GM18867 (cell line): Measurements from ENCODE around the gene PPP1R15B.

Source experiments
- ATAC-seq: cut with Tn5 transposase; IDR thresholded peaks from one replicate; pipeline ENCODE4 v1.9.1; 2021; ENCODE audit warnings: mild to moderate bottlenecking, moderate library complexity; ENCODE audit not compliant: unreplicated experiment

Gene PPP1R15B

DNA sequence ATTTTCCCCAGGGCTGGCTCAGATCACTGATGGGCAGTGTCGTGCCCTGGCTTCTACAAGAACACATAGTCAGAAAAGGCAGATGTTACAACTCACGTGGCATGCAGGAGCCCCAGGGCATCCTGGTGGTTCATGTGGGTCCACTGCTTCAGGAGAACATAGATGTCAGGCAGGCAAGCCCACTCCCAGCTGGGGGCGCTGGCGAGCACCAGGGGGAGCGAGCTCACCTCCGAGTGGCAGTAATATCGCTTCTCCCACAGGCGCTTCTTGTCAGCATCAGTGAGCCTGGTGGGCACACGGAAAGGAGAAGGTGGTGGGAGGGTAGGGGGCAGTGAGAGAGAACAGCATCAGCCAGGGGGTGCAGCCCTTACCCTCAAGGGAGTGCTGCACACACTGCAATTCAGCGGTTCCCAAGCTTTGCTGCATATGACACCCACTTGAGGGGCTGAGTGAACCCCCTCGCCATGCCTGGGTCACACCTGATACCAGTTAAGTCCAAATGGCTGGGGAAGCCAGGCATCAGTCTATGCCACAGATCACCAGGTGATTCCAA lies 34.3 kb upstream of the PPP1R15B start:
- no peak for ATAC-seq

DNA sequence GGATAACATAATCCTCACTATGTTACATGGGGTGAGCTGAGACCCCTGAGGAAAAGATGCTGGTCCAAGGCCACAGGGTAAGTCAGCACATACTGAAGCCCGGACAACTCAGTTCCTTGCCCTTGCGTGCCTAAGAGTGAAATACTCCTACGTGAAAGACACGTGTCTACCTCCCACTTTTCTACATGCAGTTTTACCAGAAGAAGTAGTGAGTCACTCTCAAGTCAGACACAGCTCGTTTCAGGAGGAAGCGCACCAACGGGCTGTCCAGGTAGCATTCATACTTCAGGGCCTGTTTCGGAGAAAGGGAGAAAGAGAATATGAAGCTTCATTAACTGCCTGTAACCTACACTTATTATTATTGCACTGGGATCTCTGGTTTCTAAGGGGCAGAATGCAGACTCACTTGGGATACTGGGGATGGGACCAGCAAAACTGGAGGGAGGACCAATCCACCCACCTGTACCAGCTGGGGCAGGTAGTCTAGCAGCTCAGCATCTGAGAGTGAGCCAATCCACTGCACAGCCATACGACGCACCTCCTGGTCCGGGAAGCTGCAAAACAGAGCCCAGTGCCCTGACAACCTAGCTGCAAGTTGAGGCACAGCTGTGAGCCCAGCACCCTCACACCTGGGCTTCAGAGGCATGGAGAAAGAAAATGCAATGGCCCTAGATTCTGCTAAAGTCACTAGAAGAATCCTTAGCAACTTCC lies 32.4 kb upstream of the PPP1R15B start:
- ATAC-seq = no peak

DNA sequence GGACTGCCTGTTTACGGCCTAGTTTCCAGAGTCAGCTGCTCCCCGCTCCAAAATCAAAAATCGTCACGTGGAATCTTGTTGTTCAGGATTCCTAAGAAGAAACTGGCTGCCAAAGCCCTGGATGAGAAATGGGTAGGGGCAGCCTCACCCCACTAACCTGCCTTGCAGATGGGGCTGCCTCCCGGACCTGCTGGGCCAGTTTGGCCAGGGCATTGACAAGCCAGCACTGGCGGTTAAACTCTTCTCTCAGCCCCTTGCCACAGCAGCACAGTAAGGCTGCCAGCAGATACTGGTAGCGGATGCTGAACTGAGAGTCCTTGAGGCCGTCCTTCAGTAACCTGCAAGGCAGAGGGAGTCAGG lies 31.6 kb upstream of the PPP1R15B start:
- no peak for ATAC-seq

DNA sequence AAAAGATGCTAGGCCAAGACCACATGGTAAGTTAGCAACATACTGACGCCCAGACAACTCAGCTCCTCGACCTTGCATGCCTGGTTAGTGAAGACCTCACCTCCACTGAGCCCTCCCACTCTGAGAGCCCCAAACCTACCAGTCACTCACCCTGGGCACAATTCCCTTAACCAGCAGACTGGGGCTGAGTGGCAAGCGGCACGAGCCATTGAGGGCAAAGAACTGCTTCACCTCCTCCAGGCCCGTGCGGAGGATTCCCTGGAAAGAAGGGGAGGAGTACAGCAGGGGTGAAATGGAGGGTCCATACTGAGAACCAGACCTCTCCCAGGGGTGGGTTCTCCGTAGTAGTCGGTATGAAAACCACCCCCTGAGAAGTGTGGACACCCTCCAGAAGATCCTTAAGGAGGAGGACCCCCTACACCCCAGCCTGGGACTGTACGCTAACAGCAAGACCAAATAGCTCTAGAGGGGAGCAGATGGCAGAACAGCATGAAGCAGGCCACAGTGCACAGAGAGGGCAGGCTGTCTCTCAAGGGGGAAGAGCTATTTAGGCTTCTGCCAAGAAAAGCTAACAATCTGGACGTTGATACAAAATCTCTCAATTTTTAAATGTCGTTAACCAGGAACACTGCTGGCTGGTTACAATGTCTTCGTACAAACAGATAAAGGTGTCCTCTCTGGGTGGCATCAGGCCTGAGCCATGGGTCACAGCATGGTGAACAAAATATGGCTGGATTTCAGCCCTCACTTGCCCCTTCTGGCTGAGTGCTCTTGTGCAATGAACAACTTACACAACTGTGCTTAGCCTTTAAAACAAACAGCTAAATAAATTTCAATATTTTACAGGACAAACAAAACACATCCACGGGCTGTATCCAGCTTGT lies 31.0 kb upstream of the PPP1R15B start:
- no peak for ATAC-seq

DNA sequence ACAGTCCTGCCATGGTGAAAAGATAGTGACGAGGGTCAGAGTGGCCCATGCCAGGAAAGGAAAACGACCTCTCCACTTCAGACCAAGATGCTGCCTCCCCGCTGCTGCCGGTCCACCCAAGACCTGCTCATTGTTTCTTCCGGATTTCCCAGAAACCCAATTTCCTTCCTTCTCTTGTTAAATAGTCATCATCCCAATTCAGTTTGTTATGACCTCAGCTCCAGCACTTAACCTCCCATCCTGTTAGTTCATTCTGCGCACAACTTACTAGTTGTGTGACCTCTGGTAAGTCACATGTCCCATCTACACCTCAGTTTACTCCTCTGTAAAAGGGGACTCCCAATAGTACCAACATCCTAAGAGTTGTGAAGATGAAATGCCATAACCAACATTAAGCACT lies 29.9 kb upstream of the PPP1R15B start:
- ATAC-seq = no peak

DNA sequence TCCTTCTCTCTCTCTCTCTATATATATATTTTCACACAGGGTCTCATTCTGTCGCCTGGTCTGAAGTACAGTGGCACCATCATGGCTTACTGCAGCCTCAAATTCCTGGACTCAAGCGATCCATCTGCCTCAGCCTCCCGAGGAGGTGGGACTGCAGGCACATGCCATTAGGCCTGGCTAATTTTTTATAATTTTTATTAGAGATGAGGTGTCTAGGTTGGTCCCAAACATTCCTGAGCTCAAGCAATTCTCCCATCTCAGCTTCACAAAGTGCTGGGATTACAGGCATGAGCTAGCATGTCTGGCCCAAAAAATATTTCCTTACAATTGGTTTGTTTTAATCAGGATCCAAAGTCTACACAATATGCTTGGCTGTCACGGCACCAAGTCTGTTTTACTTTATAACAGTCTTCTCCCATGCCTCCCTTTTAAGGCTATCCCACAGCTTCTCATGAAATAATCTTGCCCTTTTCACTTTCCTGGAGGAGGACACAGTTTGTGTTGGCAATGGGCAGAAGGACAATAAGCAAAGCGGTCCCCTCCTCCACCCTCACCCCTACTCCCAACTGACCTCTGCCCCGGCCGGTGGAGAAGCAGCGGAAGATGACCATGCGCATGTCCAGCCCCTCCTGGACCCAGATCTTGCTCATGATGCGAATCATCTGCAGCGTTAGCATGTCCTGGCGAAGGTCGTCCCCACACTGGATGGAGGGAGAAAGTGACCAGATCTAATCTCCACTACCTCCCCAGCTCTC lies 28.2 kb upstream of the PPP1R15B start:
- no peak for ATAC-seq

DNA sequence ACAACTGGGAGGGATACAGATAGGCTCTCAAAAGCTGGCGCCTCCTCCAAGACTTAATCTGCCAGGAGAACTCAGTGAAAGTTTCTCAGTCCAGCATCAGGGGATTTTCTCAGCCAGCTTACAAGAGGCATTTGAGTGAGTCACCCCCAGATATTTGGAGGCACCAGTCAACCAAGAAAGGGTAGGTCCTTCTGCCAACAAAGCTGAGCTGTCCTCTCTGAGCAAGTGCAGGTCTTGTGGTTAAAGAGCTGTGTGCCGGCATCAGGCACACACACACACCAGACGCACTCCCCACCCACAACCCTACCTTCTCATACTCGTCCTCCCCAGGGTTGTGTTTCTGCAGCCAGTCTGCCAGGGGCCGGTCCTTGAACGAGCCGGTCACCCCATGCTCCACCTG lies 27.0 kb upstream of the PPP1R15B start:
- no peak for ATAC-seq

DNA sequence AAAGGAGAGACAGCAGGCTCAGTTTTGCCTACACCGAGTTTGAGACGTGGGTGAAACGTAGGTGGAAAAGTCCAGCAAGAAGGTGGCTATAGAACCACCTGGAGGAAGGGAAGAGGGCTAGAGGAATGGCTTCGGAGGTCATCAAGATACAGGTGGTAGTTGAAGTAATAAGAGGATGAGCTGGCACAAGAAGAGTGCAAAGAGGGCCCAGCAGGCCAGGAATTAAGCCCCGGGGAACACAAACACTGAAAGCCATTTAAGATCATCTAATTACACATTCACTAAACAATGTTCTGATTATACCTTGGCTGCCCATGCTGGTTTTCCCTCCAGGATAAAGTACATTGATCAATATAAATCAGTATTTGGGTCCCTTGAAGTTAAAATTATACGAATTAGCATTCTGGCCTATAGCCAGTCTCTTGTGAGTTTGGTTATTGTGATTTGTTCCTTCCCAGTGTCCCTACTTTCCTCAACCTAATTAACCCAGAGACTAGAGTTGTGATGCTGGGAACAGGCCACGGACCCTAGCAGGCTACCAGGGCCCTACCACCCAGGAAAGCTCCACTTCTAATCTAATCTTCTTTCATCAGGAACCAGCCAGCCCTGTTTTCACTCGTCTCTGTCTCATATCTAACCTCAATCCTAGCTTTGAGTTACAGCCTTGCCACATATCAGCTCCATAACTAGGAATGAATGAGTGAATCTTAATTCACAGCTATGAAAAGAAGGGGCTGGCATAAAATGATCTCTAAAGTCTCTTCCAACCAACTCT lies 26.4 kb upstream of the PPP1R15B start:
- no peak for ATAC-seq

DNA sequence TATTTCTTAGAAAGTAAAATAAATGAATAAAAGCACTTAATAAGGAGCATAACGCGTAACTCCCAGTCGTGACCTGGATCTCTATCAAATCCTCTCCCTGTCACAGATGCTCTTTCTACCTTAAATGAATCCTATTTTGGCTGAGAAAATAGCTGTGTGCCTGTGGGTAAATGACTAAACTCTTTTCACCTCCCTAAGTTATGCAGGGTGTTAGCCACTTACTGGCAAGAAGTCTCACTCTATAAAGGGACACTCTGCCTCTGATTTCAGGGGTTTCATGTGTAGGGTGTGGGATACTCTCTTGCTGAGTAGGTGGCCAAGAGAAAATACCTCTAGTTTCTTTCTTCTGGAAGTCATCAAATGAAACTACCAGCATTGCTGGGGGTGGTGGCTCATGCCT lies 24.3 kb upstream of the PPP1R15B start:
- ATAC-seq = no peak

DNA sequence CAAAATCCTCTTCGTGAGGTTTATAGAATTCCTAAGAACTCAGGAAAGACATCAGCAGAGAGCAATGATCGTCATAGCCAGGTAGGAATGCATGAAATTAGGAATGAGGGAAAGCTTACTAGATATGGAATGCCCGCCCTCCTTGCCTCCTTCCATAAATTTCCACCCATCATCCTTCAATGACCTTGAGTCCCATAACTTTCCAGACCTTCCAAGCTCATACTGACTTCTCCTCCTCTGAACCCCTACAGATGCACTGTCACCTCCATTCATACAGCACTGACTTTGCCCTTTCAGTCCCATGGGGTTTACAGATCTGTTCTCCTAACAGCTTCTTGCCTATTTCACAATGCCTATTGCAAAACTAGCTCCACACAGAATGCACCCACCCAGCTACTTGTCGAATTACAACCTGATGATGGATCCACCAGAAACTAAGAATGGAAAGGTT lies 23.8 kb upstream of the PPP1R15B start:
- ATAC-seq = no peak

DNA sequence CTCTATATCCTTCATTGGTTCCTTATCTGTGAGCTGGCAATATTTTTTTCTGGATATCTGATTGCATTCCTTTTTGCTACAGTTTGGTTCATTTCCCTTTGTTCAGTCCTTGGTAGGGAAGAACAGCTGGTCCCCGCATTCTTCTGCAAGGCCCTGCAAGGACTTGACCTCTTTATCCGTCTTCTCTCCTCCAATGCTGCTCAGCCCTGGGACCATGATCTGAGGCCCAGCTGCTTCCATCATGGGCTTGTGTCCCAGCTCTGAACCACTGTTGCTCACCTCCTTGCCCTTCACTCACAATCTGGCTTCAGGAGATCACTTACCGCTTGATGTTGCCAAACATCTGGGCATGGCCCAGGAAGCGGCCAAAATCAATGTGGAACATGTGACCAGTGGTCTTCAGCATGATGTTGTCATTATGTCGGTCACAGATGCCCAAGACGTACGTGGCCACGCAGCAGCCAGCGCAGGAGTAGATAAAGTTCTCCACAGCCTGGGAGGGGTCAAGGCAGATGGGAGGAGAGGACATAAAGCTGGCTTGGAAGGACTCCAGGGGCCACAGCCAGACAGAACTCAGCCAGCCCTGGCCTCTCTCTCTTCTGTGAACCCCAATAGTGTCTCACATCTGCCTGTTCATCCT lies 22.6 kb upstream of the PPP1R15B start:
- no peak for ATAC-seq

DNA sequence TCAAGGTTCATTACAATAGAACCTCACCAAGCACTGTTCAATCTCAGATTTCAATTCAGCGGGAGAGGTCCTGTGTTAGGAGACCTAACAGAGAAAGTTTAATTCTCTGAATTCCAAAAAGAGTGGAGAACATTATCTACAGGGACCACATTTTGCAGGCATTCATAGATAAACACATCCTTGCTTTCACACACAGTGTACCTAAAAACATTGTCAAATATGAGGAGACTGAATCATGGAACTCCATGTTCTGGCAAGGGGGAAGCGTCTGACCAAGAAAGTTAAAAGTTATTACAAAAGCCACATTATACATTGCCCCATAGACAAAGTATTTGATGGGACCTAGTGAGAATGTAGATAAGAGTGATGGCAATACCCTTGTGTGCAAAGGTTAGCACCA lies 21.1 kb upstream of the PPP1R15B start:
- no peak for ATAC-seq

DNA sequence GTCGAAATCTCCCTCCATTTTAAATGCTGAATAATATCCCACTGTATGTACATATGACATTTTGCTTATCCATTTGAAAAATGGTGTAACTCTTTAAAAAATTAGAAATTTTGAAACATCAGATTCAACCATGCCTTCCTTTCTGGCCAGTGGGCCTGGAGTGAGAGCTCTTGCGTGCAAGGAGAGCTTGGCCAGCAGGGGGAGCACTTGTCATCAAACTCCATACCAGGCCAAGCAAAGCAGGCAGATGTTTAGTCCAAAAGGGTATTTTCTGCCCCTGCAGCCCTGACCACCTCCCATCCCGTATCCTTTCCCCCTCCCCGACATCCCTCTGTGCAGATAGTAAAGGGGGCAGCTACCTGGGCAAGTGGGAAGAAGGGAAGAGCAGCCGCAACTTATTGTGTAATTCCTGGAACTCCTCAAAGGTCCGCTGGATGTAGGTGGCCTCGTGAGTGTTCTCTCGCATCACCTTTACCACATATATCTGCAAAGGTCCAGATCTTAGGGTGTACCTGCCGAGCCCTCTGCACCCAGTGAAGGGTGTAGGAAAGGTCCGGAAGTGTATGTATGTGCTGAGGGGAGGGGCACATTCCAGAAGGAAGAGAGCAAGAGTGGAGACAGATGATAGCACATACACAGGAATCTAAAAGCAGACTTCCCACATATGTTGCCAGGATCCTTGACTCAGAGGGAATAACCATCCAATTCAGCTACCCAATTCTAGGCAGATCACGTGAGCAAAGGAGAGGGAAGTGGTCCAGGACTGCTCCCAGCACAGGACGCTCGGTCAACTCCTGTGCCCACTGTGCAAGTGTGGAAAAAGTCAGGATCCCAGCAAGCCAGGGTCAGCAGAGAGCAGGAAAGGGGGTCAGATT lies 19.9 kb upstream of the PPP1R15B start:
- no peak for ATAC-seq

DNA sequence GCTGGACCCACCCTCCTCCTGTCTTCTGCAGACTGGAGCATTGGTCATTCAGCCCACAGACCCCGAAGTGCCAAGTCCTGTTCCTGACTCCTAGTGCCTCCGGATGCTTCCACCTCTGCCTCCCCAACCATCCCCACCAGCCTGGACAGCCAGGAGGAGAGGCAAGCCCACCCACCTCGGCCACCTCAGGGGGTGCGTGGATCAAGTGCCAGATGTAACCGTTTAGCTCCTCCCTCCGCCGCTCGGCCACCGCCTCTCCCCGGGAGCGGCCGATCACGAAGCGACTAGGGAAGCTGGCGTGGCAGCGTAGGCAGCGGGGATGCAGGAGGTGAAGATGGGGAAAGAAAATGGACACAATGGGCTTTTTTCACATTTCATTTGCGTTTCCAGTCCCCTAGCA lies 18.1 kb upstream of the PPP1R15B start:
- no peak for ATAC-seq

DNA sequence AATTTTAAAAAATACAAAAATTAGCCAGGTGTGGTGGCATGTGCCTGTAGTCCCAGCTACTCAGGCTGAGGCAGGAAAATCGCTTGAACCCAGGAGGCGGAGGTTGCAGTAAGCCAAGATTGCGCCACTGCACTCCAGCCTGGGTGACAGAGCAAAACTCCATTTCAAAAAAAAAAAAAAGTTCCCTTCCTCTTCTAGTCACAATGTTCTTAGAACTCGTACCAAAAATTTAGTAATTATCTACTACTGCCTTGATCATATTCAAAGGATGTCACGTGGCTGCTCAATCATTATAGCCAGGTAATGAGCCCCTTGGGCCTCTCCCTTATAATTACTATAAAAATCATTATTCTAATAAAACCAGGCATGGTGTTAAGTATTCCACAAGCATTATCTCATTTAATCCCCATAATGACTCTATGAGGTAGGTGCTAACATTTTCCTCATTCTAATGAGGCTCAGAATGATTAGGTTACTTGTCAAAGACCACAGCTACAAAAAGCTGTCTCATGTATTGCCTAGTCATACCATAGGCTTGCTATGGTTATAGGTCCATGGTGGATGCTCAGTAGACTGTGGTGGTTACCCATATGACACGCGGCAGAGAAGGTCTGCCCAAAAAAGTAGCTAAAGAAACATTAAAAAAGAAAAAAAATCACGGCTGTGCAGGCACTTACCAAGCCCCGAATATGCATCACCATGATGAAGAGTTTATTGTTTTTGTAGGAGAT lies 15.5 kb upstream of the PPP1R15B start:
- no peak for ATAC-seq

DNA sequence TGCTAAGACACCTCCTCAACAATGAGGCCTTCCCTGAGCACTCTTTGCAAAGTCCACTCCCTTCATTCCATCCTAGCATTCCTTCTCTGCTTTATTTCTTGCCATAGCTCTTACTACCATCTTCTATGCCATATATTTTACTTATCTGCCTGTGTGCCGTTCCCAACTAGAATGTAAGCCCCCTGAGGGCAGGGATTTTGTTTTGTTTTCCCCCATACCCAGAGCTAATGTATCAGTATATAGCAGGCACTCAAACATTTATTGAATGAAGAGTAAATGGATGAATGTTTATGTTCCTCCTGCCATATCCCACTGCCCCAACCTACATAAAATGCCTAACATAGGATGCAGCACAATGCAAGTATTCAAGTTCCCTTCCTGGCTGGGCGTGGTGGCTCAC lies 14.9 kb upstream of the PPP1R15B start:
- ATAC-seq = no peak

DNA sequence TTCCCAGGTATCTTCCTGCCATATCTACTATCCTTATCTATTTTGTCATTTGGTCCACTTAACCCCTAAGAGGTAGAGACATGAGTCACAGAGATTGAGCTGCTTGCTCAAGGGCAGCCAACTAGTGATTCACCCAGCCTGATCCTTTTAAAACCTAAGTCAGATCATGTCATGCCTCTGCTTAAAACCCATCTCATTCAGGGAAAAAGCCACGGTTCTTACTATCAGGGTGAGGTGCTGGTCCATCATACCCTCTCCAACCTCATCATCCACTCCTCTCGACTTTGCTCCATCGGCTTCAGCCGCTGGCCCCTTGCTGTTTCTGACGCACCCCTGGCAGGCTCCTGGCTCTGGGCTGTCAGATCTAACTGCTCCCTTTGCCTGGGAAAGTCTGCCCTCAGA lies 14.4 kb upstream of the PPP1R15B start:
- ATAC-seq = no peak

DNA sequence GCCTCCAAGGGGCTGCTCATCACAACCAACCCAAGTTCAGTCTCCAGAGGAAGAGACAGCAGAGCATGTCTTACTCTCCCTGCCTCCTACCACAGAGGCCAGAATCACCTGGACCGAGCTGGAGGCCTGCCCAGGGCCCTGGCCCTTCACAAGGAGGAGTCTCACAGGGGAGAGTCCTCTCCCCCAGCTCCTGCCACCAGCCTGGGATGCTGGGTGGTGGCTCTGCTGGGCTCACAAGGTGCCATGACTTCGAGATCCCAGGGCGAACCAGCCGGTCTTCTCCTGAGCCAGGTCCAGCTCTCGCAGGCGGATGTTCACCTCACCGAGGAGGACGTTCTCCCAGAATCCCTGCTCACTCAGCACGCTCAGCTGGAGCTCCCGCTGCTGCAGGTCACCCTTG lies 13.0 kb upstream of the PPP1R15B start:
- ATAC-seq = no peak
